Tibial nerve (tissue), 3 donors: Measurements from ENCODE around the gene FBL.

Experiments
- POLR2A ChIP-seq, 2 donors: fragments of 450-650 bp; IDR thresholded peaks; one replicate each; pipeline ENCODE4 v1.6.1; 2017; ENCODE audit warnings: antibody characterized with exemption in 2 of 2, mild to moderate bottlenecking in 2 of 2, moderate library complexity in 2 of 2
- TF ChIP-seq, protein P1 (sequence below), 5 experiments: fragments of 200-600 bp in 3 of 5; fragments of 450-650 bp in 2 of 5; sonication (generic) in 3 of 5; IDR thresholded peaks; one replicate each; pipeline ENCODE4 v1.5.1; 2016 to 2019; ENCODE audit warnings: antibody characterized with exemption in 5 of 5, mild to moderate bottlenecking in 3 of 5, moderate library complexity in 2 of 5

- TF ChIP-seq, protein P1, sequence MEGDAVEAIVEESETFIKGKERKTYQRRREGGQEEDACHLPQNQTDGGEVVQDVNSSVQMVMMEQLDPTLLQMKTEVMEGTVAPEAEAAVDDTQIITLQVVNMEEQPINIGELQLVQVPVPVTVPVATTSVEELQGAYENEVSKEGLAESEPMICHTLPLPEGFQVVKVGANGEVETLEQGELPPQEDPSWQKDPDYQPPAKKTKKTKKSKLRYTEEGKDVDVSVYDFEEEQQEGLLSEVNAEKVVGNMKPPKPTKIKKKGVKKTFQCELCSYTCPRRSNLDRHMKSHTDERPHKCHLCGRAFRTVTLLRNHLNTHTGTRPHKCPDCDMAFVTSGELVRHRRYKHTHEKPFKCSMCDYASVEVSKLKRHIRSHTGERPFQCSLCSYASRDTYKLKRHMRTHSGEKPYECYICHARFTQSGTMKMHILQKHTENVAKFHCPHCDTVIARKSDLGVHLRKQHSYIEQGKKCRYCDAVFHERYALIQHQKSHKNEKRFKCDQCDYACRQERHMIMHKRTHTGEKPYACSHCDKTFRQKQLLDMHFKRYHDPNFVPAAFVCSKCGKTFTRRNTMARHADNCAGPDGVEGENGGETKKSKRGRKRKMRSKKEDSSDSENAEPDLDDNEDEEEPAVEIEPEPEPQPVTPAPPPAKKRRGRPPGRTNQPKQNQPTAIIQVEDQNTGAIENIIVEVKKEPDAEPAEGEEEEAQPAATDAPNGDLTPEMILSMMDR (IDR thresholded peaks at IDR 0.05), result no peak
- no peak for TF ChIP-seq POLR2A (IDR thresholded peaks at IDR 0.05)
Observed at GRCh38 chr19:39807846-39808364, 38.3 kb downstream of the FBL start.
